Stimulated activated memory B cell treated with anti-CD40 and anti-IgM and Interleukin-4, amounts not matched to agents 10 μg/mL and 1 μg/mL and 100 μg/mL, for 72 hours (primary cell): ENCODE results near the gene NRXN3.

Experiments
- ATAC-seq: fragments of 150-1000 bp; cut with Tn5 transposase; 2 replicates; pipeline ENCODE4 v1.10.0; 2021
- H3K27ac Mint-ChIP-seq: one replicate; pipeline ENCODE4 v1.8.0; 2022; ENCODE audit warnings: mild to moderate bottlenecking, mixed read lengths
- H3K27me3 Mint-ChIP-seq: one replicate; pipeline ENCODE4 v1.8.0; 2022; ENCODE audit warnings: mixed read lengths
- H3K36me3 Mint-ChIP-seq: one replicate; pipeline ENCODE4 v1.8.0; 2022; ENCODE audit warnings: mixed read lengths
- H3K4me1 Mint-ChIP-seq: one replicate; pipeline ENCODE4 v1.8.0; 2022; ENCODE audit warnings: mixed read lengths
- H3K4me3 Mint-ChIP-seq: one replicate; pipeline ENCODE4 v1.8.0; 2022; ENCODE audit warnings: mild to moderate bottlenecking, moderate library complexity, mixed read lengths
- H3K9me3 Mint-ChIP-seq: one replicate; pipeline ENCODE4 v1.8.0; 2022; ENCODE audit warnings: mixed read lengths

Gene NRXN3

GRCh38 chr14:78605025-78605762, 435.0 kb downstream of the NRXN3 start:
- Mint-ChIP-seq H3K9me3 (no peaks in the 10 kb centered on the region), H3K4me1 (no peaks in the 10 kb centered on the region), H3K4me3 (no peak overlapping the region), H3K27me3 (no peaks in the 10 kb centered on the region), H3K36me3 (no peaks in the 10 kb centered on the region), H3K27ac (no peak overlapping the region)
- no peak for ATAC-seq

- Mint-ChIP-seq H3K36me3 (no peaks in the 10 kb centered on the region), H3K27ac (no peak overlapping the region), H3K4me3 (no peak overlapping the region), H3K4me1 (no peaks in the 10 kb centered on the region), H3K27me3 (no peaks in the 10 kb centered on the region), H3K9me3 (no peaks in the 10 kb centered on the region)
- no peak for ATAC-seq
These were observed 435.8 kb downstream of the NRXN3 start for GRCh38 chr14:78605897-78606500.

GRCh38 chr14:78608998-78609787, 439.0 kb downstream of the NRXN3 start:
- Mint-ChIP-seq H3K9me3 (no peaks in the 10 kb centered on the region), H3K36me3 (no peaks in the 10 kb centered on the region), H3K4me1 (no peaks in the 10 kb centered on the region), H3K4me3 (no peak overlapping the region), H3K27ac (no peak overlapping the region), H3K27me3 (no peaks in the 10 kb centered on the region)
- ATAC-seq = no peak

- Mint-ChIP-seq H3K27ac (no peak overlapping the region), H3K27me3 (no peaks in the 10 kb centered on the region), H3K36me3 (no peaks in the 10 kb centered on the region), H3K4me3 (no peak overlapping the region), H3K9me3 (no peaks in the 10 kb centered on the region), H3K4me1 (no peaks in the 10 kb centered on the region)
- no peak for ATAC-seq
These were observed 440.8 kb downstream of the NRXN3 start for GRCh38 chr14:78610994-78611393.

GRCh38 chr14:78611796-78612571, 441.8 kb downstream of the NRXN3 start:
- H3K4me1 Mint-ChIP-seq = no peaks in the 10 kb centered on the region
- no peaks in the 10 kb centered on the region for H3K9me3 Mint-ChIP-seq
- no peak overlapping the region for H3K4me3 Mint-ChIP-seq
- no peak for ATAC-seq
- no peaks in the 10 kb centered on the region for H3K36me3 Mint-ChIP-seq
- H3K27me3 Mint-ChIP-seq = no peaks in the 10 kb centered on the region
- no peak overlapping the region for H3K27ac Mint-ChIP-seq

GRCh38 chr14:78612666-78613065, 442.5 kb downstream of the NRXN3 start:
- ATAC-seq = no peak
- Mint-ChIP-seq H3K27me3 (no peaks in the 10 kb centered on the region), H3K4me1 (no peaks in the 10 kb centered on the region), H3K4me3 (no peak overlapping the region), H3K9me3 (no peaks in the 10 kb centered on the region), H3K36me3 (no peaks in the 10 kb centered on the region), H3K27ac (no peak overlapping the region)

- Mint-ChIP-seq H3K4me1 (no peaks in the 10 kb centered on the region), H3K4me3 (no peak overlapping the region), H3K36me3 (no peaks in the 10 kb centered on the region), H3K27me3 (no peaks in the 10 kb centered on the region), H3K27ac (no peak overlapping the region), H3K9me3 (no peaks in the 10 kb centered on the region)
- ATAC-seq = no peak
These were observed 444.4 kb downstream of the NRXN3 start for GRCh38 chr14:78614593-78614992.

- H3K27me3 Mint-ChIP-seq = no peaks in the 10 kb centered on the region
- H3K36me3 Mint-ChIP-seq = no peaks in the 10 kb centered on the region
- ATAC-seq = no peak
These were observed 447.6 kb downstream of the NRXN3 start for GRCh38 chr14:78617735-78618134.

GRCh38 chr14:78618368-78618767, 448.2 kb downstream of the NRXN3 start:
- Mint-ChIP-seq H3K4me3 (no peak overlapping the region), H3K4me1 (no peaks in the 10 kb centered on the region), H3K9me3 (no peaks in the 10 kb centered on the region), H3K27ac (no peak overlapping the region), H3K36me3 (no peaks in the 10 kb centered on the region), H3K27me3 (no peaks in the 10 kb centered on the region)
- no peak for ATAC-seq

More at GRCh38 chr14:78617735-78618134, 447.6 kb downstream of the NRXN3 start:
- no peak overlapping the region for H3K4me3 Mint-ChIP-seq
- no peaks in the 10 kb centered on the region for H3K9me3 Mint-ChIP-seq
- H3K27ac Mint-ChIP-seq = no peak overlapping the region
- no peaks in the 10 kb centered on the region for H3K4me1 Mint-ChIP-seq

- Mint-ChIP-seq H3K4me3 (no peak overlapping the region), H3K9me3 (no peaks in the 10 kb centered on the region), H3K36me3 (no peaks in the 10 kb centered on the region), H3K4me1 (no peaks in the 10 kb centered on the region), H3K27me3 (no peaks in the 10 kb centered on the region), H3K27ac (no peak overlapping the region)
- ATAC-seq = no peak
These were observed 456.9 kb downstream of the NRXN3 start for GRCh38 chr14:78627114-78627513.

- Mint-ChIP-seq H3K27me3 (no peaks in the 10 kb centered on the region), H3K36me3 (no peaks in the 10 kb centered on the region), H3K9me3 (no peaks in the 10 kb centered on the region), H3K27ac (no peak overlapping the region), H3K4me3 (no peak overlapping the region), H3K4me1 (no peaks in the 10 kb centered on the region)
- ATAC-seq = no peak
These were observed 461.4 kb downstream of the NRXN3 start for GRCh38 chr14:78631551-78631950.

GRCh38 chr14:78633752-78634151, 463.6 kb downstream of the NRXN3 start:
- Mint-ChIP-seq H3K27me3 (no peaks in the 10 kb centered on the region), H3K4me1 (no peaks in the 10 kb centered on the region), H3K9me3 (peaks cover 5% of the 10 kb centered on the region), H3K36me3 (no peaks in the 10 kb centered on the region), H3K4me3 (no peak overlapping the region), H3K27ac (no peak overlapping the region)
- no peak for ATAC-seq

- no peaks in the 10 kb centered on the region for H3K36me3 Mint-ChIP-seq
- no peak for ATAC-seq
- no peak overlapping the region for H3K27ac Mint-ChIP-seq
- H3K4me3 Mint-ChIP-seq = no peak overlapping the region
- no peaks in the 10 kb centered on the region for H3K4me1 Mint-ChIP-seq
- H3K27me3 Mint-ChIP-seq = no peaks in the 10 kb centered on the region
- H3K9me3 Mint-ChIP-seq = peaks cover 5% of the 10 kb centered on the region
These were observed 467.3 kb downstream of the NRXN3 start for GRCh38 chr14:78637489-78637888.

- Mint-ChIP-seq H3K4me1 (no peaks in the 10 kb centered on the region), H3K36me3 (no peaks in the 10 kb centered on the region), H3K4me3 (no peak overlapping the region), H3K27me3 (no peaks in the 10 kb centered on the region), H3K27ac (no peak overlapping the region), H3K9me3 (peaks cover 5% of the 10 kb centered on the region)
- no peak for ATAC-seq
These were observed 467.8 kb downstream of the NRXN3 start for GRCh38 chr14:78637908-78638475.

- Mint-ChIP-seq H3K9me3 (peaks cover 5% of the 10 kb centered on the region), H3K36me3 (no peaks in the 10 kb centered on the region), H3K27ac (no peak overlapping the region), H3K27me3 (no peaks in the 10 kb centered on the region), H3K4me1 (no peaks in the 10 kb centered on the region), H3K4me3 (no peak overlapping the region)
- ATAC-seq = no peak
These were observed 468.8 kb downstream of the NRXN3 start for GRCh38 chr14:78638926-78639325.
